GM06990 (cell line): ENCODE data around the gene LSS.
"Not testable (repeated sequence)": the region's sequence is repeated elsewhere in the genome, so short reads cannot be mapped to it uniquely, and the experiment has no call there.

Experiments
- DNase-seq: peaks from one replicate; pipeline ENCODE4 v3.0.0-alpha.2; 2011; ENCODE audit not compliant: insufficient read length; ENCODE audit errors: extremely low read depth
- H3K27me3 ChIP-seq: replicated peaks from 2 replicates; pipeline ENCODE4 v1.6.0; 2011; ENCODE audit warnings: low read length; ENCODE audit not compliant: control insufficient read depth, insufficient read depth
- H3K36me3 ChIP-seq: 2 replicates; pipeline ENCODE4 v1.5.1; 2011; ENCODE audit warnings: low read length; ENCODE audit not compliant: control insufficient read depth, insufficient read depth
- H3K4me3 ChIP-seq: replicated peaks from 2 replicates; pipeline ENCODE4 v1.5.1; 2011; ENCODE audit warnings: low read depth, mild to moderate bottlenecking, control low read depth, low read length
- TF ChIP-seq, protein P1 (sequence below): IDR thresholded peaks from 2 replicates; pipeline ENCODE4 v1.5.1; 2011; ENCODE audit warnings: low read length, control low read depth, mild to moderate bottlenecking, inconsistent platforms; ENCODE audit not compliant: insufficient read depth, poor library complexity, severe bottlenecking

Gene LSS

DNA sequence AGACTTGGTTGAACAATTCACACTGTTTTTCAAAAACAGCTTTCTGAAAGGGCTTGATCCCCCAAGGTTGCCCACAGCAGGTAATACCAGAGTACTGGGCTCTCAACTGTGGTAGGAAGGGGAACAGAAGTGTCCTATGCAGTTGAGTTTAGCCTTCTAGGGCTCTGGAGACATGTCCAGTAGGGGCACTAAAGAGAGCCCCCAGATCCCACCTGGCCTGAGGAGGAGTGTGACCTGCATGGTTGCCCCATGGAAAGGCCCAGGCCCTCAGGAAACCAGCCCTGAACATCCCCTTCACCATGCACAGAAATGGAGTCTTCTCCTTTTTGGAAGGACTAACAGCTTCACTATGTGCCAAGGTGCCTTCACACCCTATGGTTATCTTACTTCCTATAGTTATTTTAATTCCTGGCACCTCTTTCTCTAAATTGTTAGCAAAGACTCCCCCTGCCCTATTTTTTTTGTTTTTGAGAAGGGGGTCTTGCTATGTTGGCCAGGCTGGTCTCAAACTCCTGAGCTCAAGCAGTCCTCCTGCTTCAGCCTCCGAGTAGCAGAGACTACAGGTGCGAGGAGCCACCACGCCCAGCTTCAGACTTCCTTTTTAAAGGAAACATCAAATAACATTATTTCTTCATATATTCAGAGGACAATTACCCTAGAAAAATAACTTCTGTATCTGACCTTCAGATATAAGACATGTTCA is 16.8 kb upstream of the LSS start:
- Histone ChIP-seq H3K36me3 (peaks cover 43% of the 10 kb centered on the region), H3K4me3 (no peak overlapping the region), H3K27me3 (no peaks in the 10 kb centered on the region)
- TF ChIP-seq, protein P1, sequence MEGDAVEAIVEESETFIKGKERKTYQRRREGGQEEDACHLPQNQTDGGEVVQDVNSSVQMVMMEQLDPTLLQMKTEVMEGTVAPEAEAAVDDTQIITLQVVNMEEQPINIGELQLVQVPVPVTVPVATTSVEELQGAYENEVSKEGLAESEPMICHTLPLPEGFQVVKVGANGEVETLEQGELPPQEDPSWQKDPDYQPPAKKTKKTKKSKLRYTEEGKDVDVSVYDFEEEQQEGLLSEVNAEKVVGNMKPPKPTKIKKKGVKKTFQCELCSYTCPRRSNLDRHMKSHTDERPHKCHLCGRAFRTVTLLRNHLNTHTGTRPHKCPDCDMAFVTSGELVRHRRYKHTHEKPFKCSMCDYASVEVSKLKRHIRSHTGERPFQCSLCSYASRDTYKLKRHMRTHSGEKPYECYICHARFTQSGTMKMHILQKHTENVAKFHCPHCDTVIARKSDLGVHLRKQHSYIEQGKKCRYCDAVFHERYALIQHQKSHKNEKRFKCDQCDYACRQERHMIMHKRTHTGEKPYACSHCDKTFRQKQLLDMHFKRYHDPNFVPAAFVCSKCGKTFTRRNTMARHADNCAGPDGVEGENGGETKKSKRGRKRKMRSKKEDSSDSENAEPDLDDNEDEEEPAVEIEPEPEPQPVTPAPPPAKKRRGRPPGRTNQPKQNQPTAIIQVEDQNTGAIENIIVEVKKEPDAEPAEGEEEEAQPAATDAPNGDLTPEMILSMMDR = no peak
- no peak for DNase-seq

DNA sequence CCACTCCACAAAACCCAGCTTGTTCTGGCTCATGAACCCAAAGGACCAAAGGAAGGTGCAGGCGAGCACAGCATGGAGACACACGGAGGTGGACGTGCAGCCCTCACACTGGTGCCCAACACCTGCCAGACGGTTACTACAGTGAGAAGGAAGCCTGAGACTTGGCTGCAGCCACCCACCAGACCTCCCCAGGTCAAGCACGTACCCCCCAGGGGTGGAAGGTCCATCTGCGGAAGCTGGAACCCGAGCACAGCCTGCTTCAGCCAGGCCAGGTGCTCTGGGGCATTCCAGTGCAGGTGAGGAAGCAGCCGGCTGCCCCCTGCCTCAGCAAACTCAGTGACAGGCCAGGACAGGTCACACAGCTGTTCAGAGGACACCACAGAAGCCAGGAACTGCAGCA is 16.0 kb upstream of the LSS start:
- Histone ChIP-seq H3K4me3 (no peak overlapping the region), H3K27me3 (no peaks in the 10 kb centered on the region), H3K36me3 (peaks cover 43% of the 10 kb centered on the region)
- DNase-seq = no peak
- TF ChIP-seq, protein P1 = no peak

DNA sequence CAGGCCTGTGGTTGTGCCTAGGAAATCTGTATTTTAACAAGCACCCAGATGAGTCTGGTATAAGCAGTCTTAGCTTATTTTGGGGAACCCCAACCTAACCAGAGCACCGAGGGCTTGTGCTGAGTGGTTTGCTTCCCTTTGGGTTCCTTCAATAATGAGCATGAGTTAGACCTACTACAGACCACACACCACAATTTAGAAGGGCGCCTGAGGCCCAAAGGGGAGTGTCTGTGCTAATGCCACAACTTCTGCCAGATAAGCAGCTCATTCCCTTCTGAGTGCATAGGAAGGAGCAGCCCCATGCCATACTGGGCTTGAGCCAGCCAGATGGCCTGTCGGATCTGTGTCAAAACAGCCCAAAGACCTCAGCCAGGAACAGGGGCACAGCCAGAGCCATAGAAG is 15.4 kb upstream of the LSS start:
- TF ChIP-seq, protein P1 = no peak
- no peaks in the 10 kb centered on the region for H3K27me3 ChIP-seq
- H3K4me3 ChIP-seq = no peak overlapping the region
- peaks cover 43% of the 10 kb centered on the region for H3K36me3 ChIP-seq
- no peak for DNase-seq

DNA sequence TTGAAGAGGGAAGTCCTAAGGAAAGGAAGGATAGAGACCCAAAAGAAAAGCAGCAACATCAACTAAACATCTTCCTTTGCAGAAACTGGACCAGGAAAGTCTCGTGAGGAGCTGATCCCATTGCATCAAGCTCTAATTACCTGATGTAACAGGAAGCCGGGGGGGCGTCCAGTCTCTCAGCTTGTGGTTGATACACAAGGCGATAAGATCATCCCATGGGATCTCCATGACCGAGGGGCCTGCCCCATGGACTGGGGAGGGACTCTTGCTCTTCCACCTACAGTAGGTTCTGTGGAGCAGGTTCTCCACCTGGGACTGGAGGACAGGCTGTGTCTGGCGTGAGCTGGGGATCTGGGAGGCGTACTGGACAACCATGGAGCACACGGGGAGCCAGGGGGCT is 14.8 kb upstream of the LSS start:
- H3K36me3 ChIP-seq = peaks cover 44% of the 10 kb centered on the region
- no peak for DNase-seq
- no peaks in the 10 kb centered on the region for H3K27me3 ChIP-seq
- TF ChIP-seq, protein P1 = no peak
- H3K4me3 ChIP-seq = no peak overlapping the region

DNA sequence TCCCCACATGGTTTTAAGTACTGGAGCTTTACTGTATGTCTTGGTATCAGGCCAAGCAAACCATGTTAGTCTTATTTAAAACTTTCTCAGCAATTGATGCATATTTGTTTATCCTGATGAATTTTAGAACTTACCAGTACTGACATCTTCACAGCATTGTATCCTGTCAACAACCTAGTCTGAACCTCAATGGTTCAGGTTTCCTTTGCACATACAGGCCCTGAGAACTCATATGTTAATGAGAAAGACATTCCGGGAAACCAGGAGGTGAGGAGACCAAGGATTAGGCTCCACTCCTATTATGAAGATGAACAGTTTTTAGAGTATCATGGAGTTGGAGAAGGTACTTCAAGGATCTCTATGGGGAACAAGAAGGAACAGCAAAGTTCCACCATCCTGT is 13.0 kb upstream of the LSS start:
- not testable (repeated sequence) for DNase-seq, H3K27me3 ChIP-seq, H3K4me3 ChIP-seq
- peaks cover 40% of the 10 kb centered on the region for H3K36me3 ChIP-seq

DNA sequence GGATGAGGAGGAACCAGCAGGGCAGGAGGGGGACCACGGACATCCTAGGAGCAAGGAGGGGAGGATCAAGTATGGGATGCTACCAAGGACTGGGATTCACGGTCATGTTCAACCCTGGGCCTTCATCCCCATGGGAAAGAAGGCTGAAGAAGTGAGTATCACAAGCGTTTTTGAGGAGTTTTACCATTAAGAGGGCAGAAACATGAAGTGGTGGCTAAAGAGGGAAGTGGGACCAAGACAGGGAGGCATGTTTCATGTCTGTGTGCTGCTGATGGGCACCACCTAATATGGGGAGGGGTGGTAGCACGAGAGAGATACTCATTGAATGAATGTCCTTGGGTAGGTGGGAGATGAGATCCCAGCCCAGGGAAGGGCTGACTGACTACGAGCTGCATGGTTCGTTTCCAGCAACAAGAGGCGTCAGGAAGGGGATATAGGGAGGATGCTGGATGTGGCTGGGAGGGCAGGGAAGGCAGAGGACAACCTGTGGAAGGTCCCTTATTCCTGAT is 11.3 kb upstream of the LSS start:
- Histone ChIP-seq H3K4me3 (no peak overlapping the region), H3K36me3 (peaks cover 35% of the 10 kb centered on the region), H3K27me3 (no peaks in the 10 kb centered on the region)
- no peak for DNase-seq
- TF ChIP-seq, protein P1 = no peak
